SK-N-SH (cell line): Measurements from ENCODE around the gene DNAH11. TPM values are rescaled to one million over a fixed set of nuclear protein-coding genes. Genes with fewer than 3 reads are reported as not detected.

ENCODE experiments used
- CTCF ChIA-PET: fragments of 300-600, 350-600 bp; formaldehyde crosslinking; extraction: SDS; loops from one replicate; lab custom pipeline; 2021; lab: Yijun Ruan, JAX
- POLR2A ChIA-PET: fragments of 350-600 bp; sonication (Branson Sonifier 250); formaldehyde crosslinking; extraction: SDS; loops from one replicate; lab custom pipeline; 2020; ENCODE audit warnings: antibody characterized with exemption, inconsistent platforms; lab: Yijun Ruan, JAX
- DNase-seq: peaks from one replicate; pipeline ENCODE4 v3.0.0; 2012
- H2AFZ ChIP-seq: fragments of 200-600 bp; sonication (generic); 2 replicates; pipeline ENCODE4 v1.8.1; 2016; ENCODE audit warnings: antibody characterized with exemption, mild to moderate bottlenecking, low read depth
- H3F3A ChIP-seq: fragments of 200-600 bp; sonication (generic); replicated peaks from 2 replicates; pipeline ENCODE3; 2016; ENCODE audit warnings: antibody characterized with exemption, mild to moderate bottlenecking; ENCODE audit not compliant: insufficient read depth
- H3K27ac ChIP-seq, 2 experiments: fragments of 200-500 bp in 1 of 2; fragments of 200-600 bp in 1 of 2; sonication (Bioruptor generic) in 1 of 2; sonication (generic), shearing (Covaris generic) in 1 of 2; 2 replicates each; pipeline versions ENCODE4 v1.5.1 to v1.6.1; 2014 to 2016; ENCODE audit warnings: low read depth in 2 of 2, inconsistent platforms in 1 of 2, low read length in 1 of 2, mild to moderate bottlenecking in 1 of 2, mixed read lengths in 1 of 2
- H3K27me3 ChIP-seq: fragments of 200-600 bp; sonication (generic), shearing (Covaris generic); 2 replicates; pipeline ENCODE4 v1.6.1; 2016; ENCODE audit warnings: mixed run types; ENCODE audit not compliant: insufficient read depth
- H3K36me3 ChIP-seq, 2 experiments: fragments of 200-500 bp in 1 of 2; fragments of 200-600 bp in 1 of 2; sonication (Bioruptor generic) in 1 of 2; sonication (generic) in 1 of 2; replicated peaks in 1 of 2; 2 replicates each; pipeline versions ENCODE3 to v1.5.1; 2014 to 2016; ENCODE audit warnings: low read length in 1 of 2, mild to moderate bottlenecking in 1 of 2; ENCODE audit not compliant: insufficient read depth in 2 of 2, control insufficient read depth in 1 of 2
- H3K4me1 ChIP-seq, 2 experiments: fragments of 200-500 bp in 1 of 2; fragments of 200-600 bp in 1 of 2; sonication (Bioruptor generic) in 1 of 2; sonication (generic), shearing (Covaris generic) in 1 of 2; 2 replicates each; pipeline versions ENCODE4 v1.5.1 to v1.6.1; 2014 to 2016; ENCODE audit warnings: low read depth in 1 of 2, low read length in 1 of 2, mixed run types in 1 of 2; ENCODE audit not compliant: insufficient read depth in 2 of 2, control insufficient read depth in 1 of 2
- H3K4me2 ChIP-seq: fragments of 200-600 bp; sonication (generic), shearing (Covaris generic); 2 replicates; pipeline ENCODE4 v1.6.1; 2017; ENCODE audit warnings: mixed run types
- H3K4me3 ChIP-seq, 2 experiments: fragments of 200-500 bp in 1 of 2; fragments of 200-600 bp in 1 of 2; sonication (Bioruptor generic) in 1 of 2; sonication (generic), shearing (Covaris generic) in 1 of 2; 2 replicates each; pipeline versions ENCODE4 v1.5.1 to v1.8.1; 2014 to 2016; ENCODE audit warnings: low read depth in 2 of 2, inconsistent platforms in 1 of 2, low read length in 1 of 2, mild to moderate bottlenecking in 1 of 2, mixed read lengths in 1 of 2, moderate library complexity in 1 of 2
- H3K79me2 ChIP-seq: fragments of 200-600 bp; sonication (generic); 2 replicates; pipeline ENCODE4 v1.8.1; 2017; ENCODE audit warnings: mild to moderate bottlenecking; ENCODE audit not compliant: insufficient read depth
- H3K9ac ChIP-seq: fragments of 200-600 bp; sonication (generic); 2 replicates; pipeline ENCODE4 v1.6.1; 2017; ENCODE audit warnings: mixed run types
- H3K9me2 ChIP-seq: fragments of 200-600 bp; sonication (generic); 2 replicates; pipeline ENCODE4 v1.6.1; 2017; ENCODE audit warnings: mixed run types
- H3K9me3 ChIP-seq: fragments of 200-600 bp; sonication (generic); 2 replicates; pipeline ENCODE4 v1.6.1; 2017; ENCODE audit warnings: mixed run types, mild to moderate bottlenecking, moderate library complexity
- H4K20me1 ChIP-seq: fragments of 200-600 bp; sonication (generic); 2 replicates; pipeline ENCODE4 v1.6.1; 2017; ENCODE audit warnings: mild to moderate bottlenecking, mixed run types; ENCODE audit not compliant: insufficient read depth
- CTCF ChIP-seq: fragments of 200-600 bp; sonication (generic); IDR thresholded peaks from 2 replicates; pipeline ENCODE4 v1.6.1; 2017; ENCODE audit warnings: antibody characterized with exemption, mild to moderate bottlenecking, moderate library complexity
- FOXM1 ChIP-seq: IDR thresholded peaks from 2 replicates; pipeline ENCODE4 v1.4.0; 2012; ENCODE audit warnings: low read depth, mild to moderate bottlenecking
- GATA2 ChIP-seq: sonication (generic); formaldehyde crosslinking; IDR thresholded peaks from 2 replicates; pipeline ENCODE4 v1.5.0; 2020; ENCODE audit warnings: mild to moderate bottlenecking, missing genetic modification reagents
- NFIC ChIP-seq: IDR thresholded peaks from 2 replicates; pipeline ENCODE4 v1.4.0; 2012; ENCODE audit warnings: borderline replicate concordance
- PBX3 ChIP-seq: IDR thresholded peaks from 2 replicates; pipeline ENCODE4; 2012
- RCOR1 ChIP-seq: fragments of 150-350 bp; IDR thresholded peaks from 2 replicates; pipeline ENCODE4 v1.6.1; 2017; ENCODE audit warnings: antibody characterized with exemption, low read length
- RXRA ChIP-seq: IDR thresholded peaks from 2 replicates; pipeline ENCODE4 v1.4.0; 2012; ENCODE audit warnings: low read depth, mild to moderate bottlenecking, borderline replicate concordance
- SIN3A ChIP-seq: IDR thresholded peaks from 2 replicates; pipeline ENCODE4 v1.6.1; 2012; ENCODE audit warnings: low read depth, mild to moderate bottlenecking, low read length, moderate library complexity, borderline replicate concordance
- SMC3 ChIP-seq: IDR thresholded peaks from 2 replicates; pipeline ENCODE4 v1.6.1; 2012; ENCODE audit warnings: low read depth, low read length, improper control_type of control experiment
- TEAD4 ChIP-seq: IDR thresholded peaks from 2 replicates; pipeline ENCODE4 v1.4.0; 2012; ENCODE audit warnings: mild to moderate bottlenecking, borderline replicate concordance; ENCODE audit not compliant: insufficient read depth
- USF1 ChIP-seq: IDR thresholded peaks from 2 replicates; pipeline ENCODE4 v1.4.0; 2012; ENCODE audit warnings: low read depth, borderline replicate concordance
- WGBS: methylation state at CpG from one replicate; pipeline ENCODE4 v1.1.6; 2017; ENCODE audit warnings: low lambda C conversion rate; 5-methylcytosine and 5-hydroxymethylcytosine counted together
- polyA plus RNA-seq, 3 experiments: library from polyadenylated mRNA; depleted of rRNA; stranded (reverse); fragments of >200 nt; gene quantifications; 2 replicates each; pipeline ENCODE4 v1.2.3, GENCODE V29; 2012
- TF ChIP-seq, protein P1 (sequence below): fragments of 150-350 bp; IDR thresholded peaks from 2 replicates; pipeline ENCODE4 v1.6.1; 2016; ENCODE audit warnings: mild to moderate bottlenecking, low read depth, low read length

Gene DNAH11
- polyA plus RNA-seq, 1 of the 3 experiments (the other 2 are of a cell fraction): 0.77 TPM

DNA sequence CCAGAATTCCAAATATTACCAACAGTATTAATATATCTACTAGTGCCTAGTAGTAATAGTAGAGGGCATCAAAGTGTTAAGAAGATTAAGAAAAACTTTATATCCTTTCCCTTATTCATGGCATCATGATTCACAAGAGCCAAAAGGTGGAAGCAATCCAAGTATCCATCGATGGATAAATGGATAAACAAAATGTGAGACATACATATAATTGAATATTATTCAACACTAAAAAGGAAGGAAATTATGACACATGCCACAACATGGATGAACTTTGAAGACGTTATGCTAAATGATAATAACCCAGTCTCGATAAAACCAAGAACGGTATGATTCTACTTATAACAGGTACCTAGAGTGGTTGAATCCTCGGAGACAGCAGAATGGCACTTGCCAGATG, 379.8 kb downstream of the DNAH11 start:
- Histone ChIP-seq H3K4me3 (no peak overlapping the region), H3K79me2 (no peaks in the 10 kb centered on the region; the same call in 1 of the 2 replicates), H3K4me1 (peaks cover 0 to 2% of the 10 kb centered on the region in 2 experiments; a peak in 1 of 4 replicates), H3K9ac (no peak overlapping the region), H3F3A (no peaks in the 10 kb centered on the region), H3K27me3 (no peaks in the 10 kb centered on the region), H3K9me3 (no peaks in the 10 kb centered on the region), H3K36me3 (no peaks in the 10 kb centered on the region), H3K4me2 (no peak overlapping the region), H2AFZ (no peak overlapping the region), H3K9me2 (no peaks in the 10 kb centered on the region), H4K20me1 (no peaks in the 10 kb centered on the region), H3K27ac (no peak overlapping the region)
- 88% methylated on average over 5 of the region's 5 CpGs for WGBS
- ChIA-PET POLR2A (no interaction called here), CTCF (interaction anchor here (1.7 kb wide), 1 partner anchor 19 kb away, joined by 5 read pairs; no protein-coding TSS in a partner anchor)
- DNase-seq: no peak
- TF ChIP-seq USF1 (no peak), NFIC (no peak), CTCF (no peak), TEAD4 (no peak), SIN3A (no peak), FOXM1 (no peak), PBX3 (no peak), RCOR1 (no peak), RXRA (no peak), SMC3 (no peak)
- TF ChIP-seq, protein P1, sequence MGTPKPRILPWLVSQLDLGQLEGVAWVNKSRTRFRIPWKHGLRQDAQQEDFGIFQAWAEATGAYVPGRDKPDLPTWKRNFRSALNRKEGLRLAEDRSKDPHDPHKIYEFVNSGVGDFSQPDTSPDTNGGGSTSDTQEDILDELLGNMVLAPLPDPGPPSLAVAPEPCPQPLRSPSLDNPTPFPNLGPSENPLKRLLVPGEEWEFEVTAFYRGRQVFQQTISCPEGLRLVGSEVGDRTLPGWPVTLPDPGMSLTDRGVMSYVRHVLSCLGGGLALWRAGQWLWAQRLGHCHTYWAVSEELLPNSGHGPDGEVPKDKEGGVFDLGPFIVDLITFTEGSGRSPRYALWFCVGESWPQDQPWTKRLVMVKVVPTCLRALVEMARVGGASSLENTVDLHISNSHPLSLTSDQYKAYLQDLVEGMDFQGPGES: no peak

GRCh38 chr7:21923658-21924057, 380.8 kb downstream of the DNAH11 start:
- Histone ChIP-seq H4K20me1 (no peaks in the 10 kb centered on the region), H3K4me3 (no peak overlapping the region), H2AFZ (no peak overlapping the region), H3K27ac (no peak overlapping the region), H3K9me3 (no peaks in the 10 kb centered on the region), H3F3A (no peaks in the 10 kb centered on the region), H3K79me2 (no peaks in the 10 kb centered on the region; the same call in 1 of the 2 replicates), H3K4me2 (no peak overlapping the region), H3K27me3 (no peaks in the 10 kb centered on the region), H3K36me3 (no peaks in the 10 kb centered on the region), H3K9me2 (no peaks in the 10 kb centered on the region), H3K4me1 (peaks cover 0 to 2% of the 10 kb centered on the region in 2 experiments; a peak in 1 of 4 replicates), H3K9ac (no peak overlapping the region)
- TF ChIP-seq SMC3: no peak
- TF ChIP-seq PBX3: no peak
- no peak for TF ChIP-seq TEAD4
- no peak for TF ChIP-seq GATA2
- CTCF ChIA-PET: interaction anchor here (0.6 to 1.7 kb wide), 4 partner anchors 9 to 159 kb away, joined by 3 to 5 read pairs (median 3); no protein-coding TSS in a partner anchor
- DNase-seq: no peak
- WGBS: 52% methylated on average over 2 of the region's 2 CpGs
- POLR2A ChIA-PET: no interaction called here
